PC-3 (cell line): ENCODE measurements around the gene GCLC.

Experiments used
- EZH2phosphoT487 ChIP-seq: fragments of 300-600 bp; sonication (generic); IDR thresholded peaks from 2 replicates; pipeline ENCODE4 v1.6.1; 2018; ENCODE audit warnings: mild to moderate bottlenecking, antibody characterized with exemption, low read length, borderline replicate concordance
- TF ChIP-seq, protein P1 (sequence below): fragments of 300-600 bp; sonication (generic); conservative IDR thresholded peaks from 2 replicates; pipeline ENCODE4 v1.5.1; 2017; ENCODE audit warnings: antibody characterized with exemption, low read depth, mild to moderate bottlenecking, low read length

GRCh38 chr6:53587291-53587690, 42.4 kb upstream of the GCLC start:
- TF ChIP-seq, protein P1, sequence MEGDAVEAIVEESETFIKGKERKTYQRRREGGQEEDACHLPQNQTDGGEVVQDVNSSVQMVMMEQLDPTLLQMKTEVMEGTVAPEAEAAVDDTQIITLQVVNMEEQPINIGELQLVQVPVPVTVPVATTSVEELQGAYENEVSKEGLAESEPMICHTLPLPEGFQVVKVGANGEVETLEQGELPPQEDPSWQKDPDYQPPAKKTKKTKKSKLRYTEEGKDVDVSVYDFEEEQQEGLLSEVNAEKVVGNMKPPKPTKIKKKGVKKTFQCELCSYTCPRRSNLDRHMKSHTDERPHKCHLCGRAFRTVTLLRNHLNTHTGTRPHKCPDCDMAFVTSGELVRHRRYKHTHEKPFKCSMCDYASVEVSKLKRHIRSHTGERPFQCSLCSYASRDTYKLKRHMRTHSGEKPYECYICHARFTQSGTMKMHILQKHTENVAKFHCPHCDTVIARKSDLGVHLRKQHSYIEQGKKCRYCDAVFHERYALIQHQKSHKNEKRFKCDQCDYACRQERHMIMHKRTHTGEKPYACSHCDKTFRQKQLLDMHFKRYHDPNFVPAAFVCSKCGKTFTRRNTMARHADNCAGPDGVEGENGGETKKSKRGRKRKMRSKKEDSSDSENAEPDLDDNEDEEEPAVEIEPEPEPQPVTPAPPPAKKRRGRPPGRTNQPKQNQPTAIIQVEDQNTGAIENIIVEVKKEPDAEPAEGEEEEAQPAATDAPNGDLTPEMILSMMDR = no peak
- TF ChIP-seq EZH2phosphoT487 = no peak
